Measurements from ENCODE around the gene MISP. TPM values are rescaled to one million over a fixed set of nuclear protein-coding genes. Genes with fewer than 3 reads are reported as not detected.
A peak's percentile ranks its signal among the peaks of the same experiment; 100 is the strongest.

Gene MISP
- total RNA-seq, 1 donor = 0.09 TPM

- no peak for DNase-seq (ENCODE audit: low read depth)
Observed at GRCh38 chr19:791007-791566, 40.2 kb downstream of the MISP start.

GRCh38 chr19:791567-792305, 40.8 kb downstream of the MISP start:
- no peak for DNase-seq (ENCODE audit: low read depth)
- TF ChIP-seq CTCF (IDR thresholded peaks at IDR 0.05; ENCODE audit: insufficient read depth, low read length) = no peak
- no peak overlapping the region for H3K4me3 ChIP-seq (ENCODE audit: low read depth, low read length)

More at GRCh38 chr19:791007-791566, 40.2 kb downstream of the MISP start:
- no peak for TF ChIP-seq CTCF (IDR thresholded peaks at IDR 0.05; ENCODE audit: insufficient read depth, low read length)
- no peak overlapping the region for H3K4me3 ChIP-seq (ENCODE audit: low read depth, low read length)

- TF ChIP-seq CTCF (IDR thresholded peaks at IDR 0.05; ENCODE audit: insufficient read depth, low read length) = no peak
- no peak overlapping the region for H3K4me3 ChIP-seq (ENCODE audit: low read depth, low read length)
- DNase-seq (ENCODE audit: low read depth) = no peak
Observed at GRCh38 chr19:792306-792885, 41.5 kb downstream of the MISP start.

- H3K4me3 ChIP-seq (ENCODE audit: low read depth, low read length) = no peak overlapping the region
- no peak for DNase-seq (ENCODE audit: low read depth)
- TF ChIP-seq CTCF (IDR thresholded peaks at IDR 0.05; ENCODE audit: insufficient read depth, low read length) = no peak
Observed at GRCh38 chr19:793806-794205, 42.9 kb downstream of the MISP start.

- DNase-seq (ENCODE audit: low read depth) = peak; percentile 52
- TF ChIP-seq CTCF (IDR thresholded peaks at IDR 0.05; ENCODE audit: insufficient read depth, low read length) = no peak
- H3K4me3 ChIP-seq (ENCODE audit: low read depth, low read length) = no peak overlapping the region
Observed at GRCh38 chr19:795073-795611, 44.2 kb downstream of the MISP start.

- H3K4me3 ChIP-seq (ENCODE audit: low read depth, low read length) = peak overlapping the region; percentile 70
- no peak for DNase-seq (ENCODE audit: low read depth)
- TF ChIP-seq CTCF (IDR thresholded peaks at IDR 0.05; ENCODE audit: insufficient read depth, low read length) = no peak
Observed at GRCh38 chr19:795691-796581, 45.0 kb downstream of the MISP start.
